ENCODE data around the gene TRPM5.

The TRPM5 gene

DNA sequence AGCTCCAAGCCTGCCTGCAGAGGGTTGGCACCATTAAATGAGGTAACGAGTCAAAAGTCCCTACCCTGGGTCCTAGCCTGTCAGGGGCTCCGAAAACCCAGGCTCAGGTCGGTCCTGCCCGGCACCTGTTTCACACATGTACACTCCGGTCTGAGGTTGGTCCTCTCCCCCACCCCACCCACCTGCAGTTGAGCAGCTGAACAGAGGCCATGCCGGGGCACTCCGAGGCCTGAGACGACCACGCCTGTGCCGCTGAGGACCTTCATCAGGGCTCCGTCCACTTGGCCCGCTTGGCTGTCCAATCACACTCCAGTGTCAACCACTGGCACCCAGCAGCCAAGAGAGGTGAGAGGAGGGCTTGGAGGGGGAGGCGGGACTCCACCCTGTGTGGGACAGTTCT lies 42.2 kb downstream of the TRPM5 start:
- no peak for DNase-seq

DNA sequence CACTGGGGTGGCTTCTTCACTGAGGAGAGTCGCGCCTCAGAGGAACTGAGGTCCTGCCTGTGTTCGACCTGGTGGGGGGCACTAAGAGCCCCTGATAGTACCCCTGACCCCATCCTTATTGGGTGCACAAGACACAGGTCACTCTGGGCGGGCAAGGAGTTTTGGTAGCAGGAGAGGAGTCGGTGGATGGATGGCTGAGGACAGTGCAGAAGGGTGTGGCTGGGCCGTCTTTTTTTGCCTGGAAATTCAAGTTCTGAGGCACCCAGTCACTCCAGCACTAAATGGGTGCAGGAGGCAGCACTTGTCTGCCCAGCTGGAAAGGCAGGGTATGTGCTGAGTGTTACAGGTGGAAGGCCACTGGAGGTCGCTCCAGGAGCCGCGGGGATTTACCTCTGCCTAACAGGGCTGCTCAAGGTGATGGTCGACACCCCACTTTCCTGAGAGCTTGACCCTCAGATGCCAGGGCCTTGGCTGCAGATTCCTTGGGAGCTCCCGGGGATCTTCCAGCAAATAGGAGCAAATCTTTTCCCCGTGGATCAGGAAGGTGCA lies 42.8 kb downstream of the TRPM5 start:
- no peak for DNase-seq

DNA sequence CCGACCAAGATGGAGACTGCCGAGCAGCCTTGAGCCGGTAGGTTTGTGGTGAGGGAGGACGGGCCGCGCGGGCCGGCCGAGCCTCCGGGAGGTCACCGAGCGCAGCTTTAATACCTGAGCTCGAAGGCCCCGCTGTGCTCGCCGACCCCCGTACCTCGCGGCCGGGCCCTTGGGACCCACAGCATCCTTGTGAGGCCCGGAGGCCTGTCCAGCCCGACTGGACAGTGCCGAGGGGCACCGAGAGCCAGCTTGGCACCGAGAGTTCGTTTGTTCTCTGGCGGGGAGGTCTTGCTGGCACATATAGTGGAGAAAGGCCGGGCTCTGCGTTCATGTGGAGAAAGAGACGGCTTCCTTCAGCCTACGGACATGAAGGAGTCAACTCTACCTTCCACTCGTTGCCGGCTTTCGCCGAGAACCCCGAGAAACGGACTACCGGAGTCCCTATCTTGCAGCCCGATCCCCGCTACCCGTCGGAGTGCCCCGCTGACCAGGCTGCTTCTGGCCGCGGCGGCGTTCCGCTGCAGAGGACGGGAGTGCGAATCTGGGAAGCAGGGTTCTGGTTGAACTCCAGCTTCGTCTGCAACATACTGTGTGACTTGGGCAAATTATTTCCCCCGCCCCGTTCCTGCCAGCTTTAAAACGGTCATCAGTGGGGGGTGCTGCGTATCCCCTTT lies 43.4 kb downstream of the TRPM5 start:
- no peak for DNase-seq

DNA sequence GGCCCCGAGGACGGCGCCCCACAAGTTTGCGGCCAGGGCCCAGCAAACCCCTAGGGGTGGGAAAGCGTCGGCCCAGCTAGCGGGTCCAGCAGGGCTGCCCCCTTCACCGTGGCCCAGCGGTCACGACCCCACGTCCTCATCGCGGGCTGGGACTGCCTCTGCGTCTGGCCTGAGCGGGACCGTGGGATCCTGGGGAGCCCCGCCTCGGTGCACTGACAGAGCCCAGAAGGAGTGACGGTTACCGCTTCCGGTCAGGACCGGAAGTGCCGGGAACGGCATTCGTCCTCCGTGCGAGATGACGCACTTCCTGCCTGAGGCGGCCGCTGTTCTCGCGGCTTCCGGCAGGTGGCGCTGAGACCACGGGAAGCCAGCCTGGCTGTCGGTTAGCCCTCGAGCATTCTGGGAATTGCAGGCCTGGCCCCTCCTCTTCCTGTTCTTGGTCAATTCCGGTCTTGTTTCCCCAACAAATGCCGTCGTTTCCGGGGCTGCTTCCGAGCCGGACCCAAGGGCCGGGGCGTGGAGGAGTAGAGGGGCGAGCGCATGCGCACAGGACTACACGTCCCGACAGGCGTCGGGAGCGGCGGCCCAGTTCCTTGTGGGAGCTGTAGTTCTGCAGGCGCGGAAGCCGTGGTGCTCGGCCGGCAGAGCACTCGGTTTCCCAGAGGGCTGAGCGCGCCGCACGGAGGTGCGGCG lies 44.1 kb downstream of the TRPM5 start, which contains the start of gene TSSC4:
Gene TSSC4, plus strand, starts transcription at position 682 of the 693 bp plus-strand sequence. CDS start 1,884 bp downstream, outside the sequence.
- peak; percentile 99 to 100 for DNase-seq

DNA sequence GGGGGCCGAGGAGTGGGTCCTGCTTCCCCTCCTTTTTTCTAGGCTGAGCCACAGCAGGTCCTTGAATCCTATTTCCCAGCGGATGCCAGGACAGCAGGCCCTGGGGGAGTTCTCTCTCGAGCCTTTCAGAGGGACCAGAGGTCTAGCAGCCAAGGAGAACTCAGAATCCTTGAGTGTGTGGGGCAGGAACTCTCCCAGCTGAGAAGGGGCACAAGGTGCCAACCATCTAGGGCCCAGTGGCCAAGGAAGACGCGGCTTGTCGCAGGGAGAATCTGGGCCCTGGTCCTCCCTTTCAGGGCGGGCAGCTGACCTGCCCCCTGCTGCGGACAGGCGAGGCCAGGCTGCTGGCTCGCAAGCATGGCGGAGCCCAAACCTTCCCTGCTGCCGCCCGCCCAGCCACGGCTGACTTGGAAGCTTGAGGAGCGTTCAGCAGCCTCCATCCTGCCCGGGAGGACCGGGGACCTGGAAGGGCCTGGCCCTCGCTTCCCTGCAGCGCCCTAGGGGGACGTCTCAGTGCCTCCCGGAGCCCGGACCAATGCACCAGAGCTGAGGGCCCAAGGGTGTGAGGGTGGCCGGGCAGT lies 44.7 kb downstream of the TRPM5 start:
- DNase-seq = peak; percentile 17 to 30

DNA sequence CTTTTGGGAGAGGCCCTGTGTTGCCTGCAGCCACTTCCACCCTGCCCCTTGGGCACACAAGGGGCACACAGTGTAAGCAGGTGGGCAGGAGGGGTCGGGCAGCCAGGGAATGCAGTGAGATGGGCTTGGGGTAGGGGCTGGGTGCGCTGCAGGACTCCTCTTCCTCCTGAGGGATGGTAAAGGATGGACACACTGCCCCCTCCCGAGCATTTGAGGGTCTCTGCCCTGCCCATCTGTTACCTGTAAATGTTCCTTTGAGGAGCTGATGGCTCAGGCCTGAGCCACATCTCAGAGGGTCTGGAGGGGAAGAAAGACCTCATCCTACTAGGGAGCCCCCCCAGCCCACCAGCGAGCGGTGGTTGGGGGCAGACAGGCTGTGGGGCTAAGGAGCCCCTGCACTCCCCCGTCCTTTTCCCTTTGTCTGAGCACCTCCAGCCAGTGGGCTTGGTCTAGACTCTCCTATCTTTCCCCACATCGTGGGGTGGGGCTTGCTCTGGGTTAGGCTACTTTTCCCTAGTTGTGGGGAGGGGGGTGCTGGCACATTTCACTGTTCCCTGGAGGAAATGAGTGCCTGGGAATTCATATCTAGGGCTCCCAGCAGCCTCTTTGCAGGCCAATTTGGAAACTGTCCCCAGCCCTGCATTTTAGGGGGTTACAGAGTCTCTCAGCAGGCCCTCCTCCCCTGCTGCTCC lies 45.5 kb downstream of the TRPM5 start:
- no peak for DNase-seq

DNA sequence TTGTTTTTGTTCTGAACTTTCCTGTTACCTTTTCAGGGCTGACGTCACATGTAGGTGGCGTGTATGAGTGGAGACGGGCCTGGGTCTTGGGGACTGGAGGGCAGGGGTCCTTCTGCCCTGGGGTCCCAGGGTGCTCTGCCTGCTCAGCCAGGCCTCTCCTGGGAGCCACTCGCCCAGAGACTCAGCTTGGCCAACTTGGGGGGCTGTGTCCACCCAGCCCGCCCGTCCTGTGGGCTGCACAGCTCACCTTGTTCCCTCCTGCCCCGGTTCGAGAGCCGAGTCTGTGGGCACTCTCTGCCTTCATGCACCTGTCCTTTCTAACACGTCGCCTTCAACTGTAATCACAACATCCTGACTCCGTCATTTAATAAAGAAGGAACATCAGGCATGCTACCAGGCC lies 47.3 kb downstream of the TRPM5 start:
- no peak for DNase-seq

DNA sequence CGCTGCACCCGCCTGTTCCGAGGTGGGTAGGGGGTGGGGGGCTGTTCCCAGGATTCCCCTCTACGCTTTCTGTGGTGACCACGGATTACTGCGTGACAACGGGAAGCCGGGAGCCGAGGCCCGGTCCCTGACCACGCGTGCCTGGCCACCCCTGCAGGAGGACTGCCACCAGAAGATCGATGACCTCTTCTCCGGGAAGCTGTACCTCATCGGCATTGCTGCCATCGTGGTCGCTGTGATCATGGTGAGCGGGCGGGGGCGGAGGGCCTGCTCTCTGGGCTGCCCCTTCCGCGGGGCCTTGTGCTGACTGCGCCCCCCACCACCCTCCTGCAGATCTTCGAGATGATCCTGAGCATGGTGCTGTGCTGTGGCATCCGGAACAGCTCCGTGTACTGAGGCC lies 47.8 kb downstream of the TRPM5 start:
- no peak for DNase-seq

DNA sequence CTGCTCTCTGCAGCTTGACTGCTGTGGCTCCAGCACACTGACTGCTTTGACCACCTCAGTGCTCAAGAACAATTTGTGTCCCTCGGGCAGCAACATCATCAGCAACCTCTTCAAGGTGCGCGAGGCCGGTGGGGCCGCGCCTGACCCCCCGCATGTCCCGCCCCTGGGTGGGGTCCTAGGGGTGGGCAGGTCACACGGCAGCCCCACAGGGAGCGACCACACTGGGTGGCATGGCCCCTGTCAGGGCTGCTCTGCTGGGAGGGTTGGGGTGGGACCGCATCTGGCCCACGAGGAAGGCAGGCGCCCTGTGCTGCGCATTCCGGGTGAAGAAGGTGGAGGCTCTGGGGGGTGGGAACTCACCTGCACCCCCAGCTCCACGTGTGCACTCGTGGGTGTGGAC lies 48.5 kb downstream of the TRPM5 start:
- no peak for DNase-seq

DNA sequence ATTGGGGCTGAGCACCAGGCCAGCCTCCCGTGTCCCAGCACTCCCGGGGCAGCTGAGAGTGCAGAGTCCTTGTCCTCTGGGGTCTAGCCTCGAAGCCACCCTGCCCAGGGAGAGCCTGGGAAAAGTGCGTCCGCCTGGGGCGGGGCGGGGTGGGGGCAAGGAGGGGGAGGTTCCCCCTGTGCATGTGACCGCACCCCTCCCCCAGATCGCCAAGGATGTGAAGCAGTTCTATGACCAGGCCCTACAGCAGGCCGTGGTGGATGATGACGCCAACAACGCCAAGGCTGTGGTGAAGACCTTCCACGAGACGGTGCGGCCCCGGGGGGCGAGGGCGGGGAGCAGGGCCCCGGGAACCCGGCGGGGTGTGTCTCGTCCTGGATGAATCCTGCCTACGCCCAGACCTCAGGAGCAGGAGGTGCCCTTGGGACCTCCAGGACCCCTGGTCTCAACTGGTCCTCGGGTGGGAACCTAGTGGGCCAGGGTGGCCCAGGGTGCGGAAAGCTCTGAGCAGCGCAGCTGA lies 49.0 kb downstream of the TRPM5 start:
- DNase-seq = no peak

DNA sequence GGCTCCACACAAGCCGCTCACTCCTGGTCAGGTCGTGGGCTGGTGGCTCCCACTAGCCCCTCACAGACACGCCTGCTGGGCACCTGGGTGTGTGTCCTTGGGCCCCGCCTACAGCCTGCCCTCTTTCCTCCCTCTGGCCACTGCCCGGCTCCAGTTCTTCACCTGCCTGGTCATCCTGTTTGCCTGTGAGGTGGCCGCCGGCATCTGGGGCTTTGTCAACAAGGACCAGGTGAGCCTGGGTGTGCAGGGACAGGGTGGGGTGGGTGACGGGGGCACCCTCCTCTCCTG lies 49.6 kb downstream of the TRPM5 start:
- no peak for DNase-seq
